ENCODE measurements around the gene CTSL.
"Not testable (repeated sequence)": the region's sequence is repeated elsewhere in the genome, so short reads cannot be mapped to it uniquely, and the experiment has no call there.

- not testable (repeated sequence) for TF ChIP-seq BACH2 (CRISPR knock-in tag; IDR thresholded peaks at IDR 0.05; ENCODE audit: borderline replicate concordance); POU6F1 (CRISPR knock-in tag; IDR thresholded peaks at IDR 0.05; ENCODE audit: borderline replicate concordance, low read depth); PATZ1 (CRISPR knock-in tag; IDR thresholded peaks at IDR 0.05; ENCODE audit: borderline replicate concordance)
These were observed 32.4 kb downstream of the CTSL start for GRCh38 chr9:87758330-87758729.
